Psoas muscle (tissue), 8 donors: Measurements from ENCODE around the gene NPHS1. TPM values are rescaled to one million over a fixed set of nuclear protein-coding genes. Genes with fewer than 3 reads are reported as not detected.

Source experiments
- ATAC-seq, 4 donors: fragments of 200-7000 bp; cut with Tn5 transposase; one replicate each; pipeline ENCODE4 v1.9.1; 2020; ENCODE audit warnings: moderate library complexity in 3 of 4, mild to moderate bottlenecking in 2 of 4
- DNase-seq, 2 donors: peaks; one replicate each; pipeline ENCODE4 v3.0.0-alpha.2; 2020
- H3K27ac ChIP-seq: fragments of 200-600 bp; one replicate; pipeline ENCODE4 v1.8.0; 2022
- H3K27me3 ChIP-seq, 3 donors: fragments of 200-600 bp in 1 of 3; one replicate each; pipeline versions ENCODE4 v1.6.1 to v1.8.0; 2013 to 2022; ENCODE audit warnings: low read length in 2 of 3, mild to moderate bottlenecking in 2 of 3, moderate library complexity in 1 of 3; ENCODE audit not compliant: insufficient read depth in 3 of 3
- H3K36me3 ChIP-seq, 2 donors: fragments of 200-600 bp in 1 of 2; one replicate each; pipeline versions ENCODE4 v1.6.1 to v1.8.0; 2013 to 2022; ENCODE audit warnings: low read depth in 1 of 2, mild to moderate bottlenecking in 1 of 2, moderate library complexity in 1 of 2; ENCODE audit not compliant: insufficient read depth in 1 of 2
- H3K4me1 ChIP-seq: fragments of 200-600 bp; one replicate; pipeline ENCODE4 v1.8.0; 2022
- H3K4me3 ChIP-seq: fragments of 200-600 bp; one replicate; pipeline ENCODE4 v1.8.0; 2022; ENCODE audit warnings: mild to moderate bottlenecking
- H3K9me3 ChIP-seq: fragments of 200-600 bp; one replicate; pipeline ENCODE4 v1.8.0; 2022
- WGBS, 3 donors: extraction: QIAGEN DNeasy Blood & Tissue Kit; methylation state at CpG; one replicate each; pipeline versions ENCODE4 v1.1.6 to v1.1.7; 2013; 5-methylcytosine and 5-hydroxymethylcytosine counted together
- intact Hi-C, 2 donors: fragments of 100-400 bp; cut with DNase I; formaldehyde crosslinking; loops; one replicate each; pipeline versions ENCODE4 v1.11.0 to v1.14.2; 2022
- polyA plus RNA-seq, 3 donors: library from polyadenylated mRNA; stranded (reverse); fragments of 200-250 nt; gene quantifications; one replicate each; pipeline ENCODE4 v1.2.3, GENCODE V29; 2013
- total RNA-seq, 4 donors: library from RNA; stranded (reverse); fragmentation: NEBNext Ultra II Directional in 2 of 4; extraction: Animal tissue kit (Norgen Biotek cat#: 25700) in 2 of 4; gene quantifications; one replicate each; pipeline versions ENCODE4 v1.2.1 to v1.2.4, GENCODE V29; 2021 to 2023
- TF ChIP-seq, protein P1 (sequence below): fragments of 200-600 bp; IDR thresholded peaks from one replicate; pipeline ENCODE4 v1.8.0; 2022; ENCODE audit warnings: antibody characterized with exemption
- donor health status: healthy with polysubstance abuse.
- donor health status: DM: no; HTN: no; CAD: no; lungs with moderate emphysema.
- donor health status: Bipolar disorder and iron deficiency.
- donor health status: healthy.
- donor health status: DM: yes; HTN: yes; CAD: no.
- donor health status: DM: no; HTN: no; CAD: no.
- donor health status: DM: no; HTN: no; CAD: no.
- donor health status: DM: yes; HTN: yes; CAD: no.

Gene NPHS1
- total and polyA plus RNA-seq, 7 donors = not detected

DNA sequence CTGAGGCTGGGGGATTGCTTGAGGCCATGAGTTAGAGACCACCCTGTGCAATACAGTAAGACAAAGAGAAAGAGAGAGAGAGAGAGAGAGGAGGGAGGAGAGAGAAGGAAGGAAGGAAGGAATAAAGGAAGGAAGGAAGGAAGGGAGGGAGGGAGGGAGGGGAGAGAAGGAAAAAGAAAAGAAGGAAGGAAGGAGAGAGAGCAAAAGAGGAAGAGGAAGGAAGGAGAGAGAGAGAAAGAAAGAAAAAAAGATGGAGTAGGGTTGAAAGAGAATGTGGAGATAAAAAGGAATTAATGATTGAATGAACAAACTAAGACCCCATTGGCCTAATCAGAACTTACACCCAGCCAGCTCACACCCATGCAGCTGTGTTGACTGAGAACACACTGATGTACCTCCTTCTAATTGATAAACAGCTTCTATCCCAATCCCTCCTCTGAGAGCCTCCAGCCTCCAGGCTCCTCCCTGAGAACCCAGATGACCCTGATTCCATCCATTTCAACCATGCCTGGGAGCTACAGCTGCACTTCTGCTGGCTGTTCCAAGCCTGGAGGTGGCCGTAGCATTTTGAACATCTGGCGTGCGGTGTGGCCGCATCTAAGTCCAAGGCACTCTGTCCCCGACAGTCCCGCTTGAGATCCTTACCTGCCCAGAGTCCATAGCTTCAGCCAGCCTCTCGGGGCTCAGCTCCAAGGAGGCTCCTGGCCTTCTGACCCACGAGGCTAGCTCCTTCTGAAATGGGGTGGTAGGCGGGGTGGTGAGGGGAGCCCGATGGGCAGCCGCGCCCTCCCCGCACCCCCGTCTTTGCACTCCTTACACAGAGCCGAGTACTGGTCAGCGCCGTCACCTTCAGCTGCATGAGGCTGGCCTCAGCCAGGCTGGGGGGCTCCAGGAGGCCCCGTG lies 40.7 kb downstream of the NPHS1 start:
- DNase-seq (no peak), ATAC-seq (no peak)
- 44 to 56% (median 48%) methylated on average over 18 of the region's 18 CpGs for WGBS, 3 donors
- no peaks in the 10 kb centered on the region for H3K36me3 ChIP-seq
- H3K4me3 ChIP-seq = no peak overlapping the region
- H3K27me3 ChIP-seq = peaks cover 0 to 33% (median 11%) of the 10 kb centered on the region in 3 donors
- no peak overlapping the region for H3K27ac ChIP-seq
- TF ChIP-seq, protein P1, sequence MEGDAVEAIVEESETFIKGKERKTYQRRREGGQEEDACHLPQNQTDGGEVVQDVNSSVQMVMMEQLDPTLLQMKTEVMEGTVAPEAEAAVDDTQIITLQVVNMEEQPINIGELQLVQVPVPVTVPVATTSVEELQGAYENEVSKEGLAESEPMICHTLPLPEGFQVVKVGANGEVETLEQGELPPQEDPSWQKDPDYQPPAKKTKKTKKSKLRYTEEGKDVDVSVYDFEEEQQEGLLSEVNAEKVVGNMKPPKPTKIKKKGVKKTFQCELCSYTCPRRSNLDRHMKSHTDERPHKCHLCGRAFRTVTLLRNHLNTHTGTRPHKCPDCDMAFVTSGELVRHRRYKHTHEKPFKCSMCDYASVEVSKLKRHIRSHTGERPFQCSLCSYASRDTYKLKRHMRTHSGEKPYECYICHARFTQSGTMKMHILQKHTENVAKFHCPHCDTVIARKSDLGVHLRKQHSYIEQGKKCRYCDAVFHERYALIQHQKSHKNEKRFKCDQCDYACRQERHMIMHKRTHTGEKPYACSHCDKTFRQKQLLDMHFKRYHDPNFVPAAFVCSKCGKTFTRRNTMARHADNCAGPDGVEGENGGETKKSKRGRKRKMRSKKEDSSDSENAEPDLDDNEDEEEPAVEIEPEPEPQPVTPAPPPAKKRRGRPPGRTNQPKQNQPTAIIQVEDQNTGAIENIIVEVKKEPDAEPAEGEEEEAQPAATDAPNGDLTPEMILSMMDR = no peak
- intact Hi-C loops = no loop called here
- H3K4me1 ChIP-seq = no peaks in the 10 kb centered on the region
- H3K9me3 ChIP-seq = no peaks in the 10 kb centered on the region

DNA sequence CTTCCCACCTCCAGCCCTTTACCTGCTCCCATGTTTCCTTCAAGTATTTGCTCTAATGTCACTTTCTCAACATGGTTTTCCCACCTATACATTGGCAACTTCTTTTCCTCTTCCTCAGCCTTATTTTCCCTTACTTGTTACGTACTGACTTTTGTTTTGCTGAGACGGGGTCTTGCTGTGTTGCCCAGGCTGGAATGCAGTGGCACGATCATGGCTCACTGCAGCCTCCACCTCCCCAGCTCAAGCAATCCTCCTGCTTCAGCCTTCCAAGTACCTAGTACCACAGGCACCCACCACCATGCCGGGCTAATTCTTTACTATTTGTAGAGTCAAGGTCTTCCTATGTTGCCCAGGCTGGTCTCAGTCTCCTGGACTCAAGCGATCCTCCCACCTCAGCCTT lies 44.7 kb downstream of the NPHS1 start:
- Histone ChIP-seq H3K27ac (no peak overlapping the region), H3K4me3 (no peak overlapping the region), H3K9me3 (no peaks in the 10 kb centered on the region), H3K36me3 (no peaks in the 10 kb centered on the region), H3K4me1 (no peaks in the 10 kb centered on the region), H3K27me3 (peaks cover 0 to 22% (median 8%) of the 10 kb centered on the region in 3 donors)
- TF ChIP-seq, protein P1 = no peak
- intact Hi-C loops = no loop called here
- ATAC-seq = no peak
- no peak for DNase-seq
- WGBS, 3 donors = 83 to 89% (median 86%) methylated on average over 5 of the region's 5 CpGs

DNA sequence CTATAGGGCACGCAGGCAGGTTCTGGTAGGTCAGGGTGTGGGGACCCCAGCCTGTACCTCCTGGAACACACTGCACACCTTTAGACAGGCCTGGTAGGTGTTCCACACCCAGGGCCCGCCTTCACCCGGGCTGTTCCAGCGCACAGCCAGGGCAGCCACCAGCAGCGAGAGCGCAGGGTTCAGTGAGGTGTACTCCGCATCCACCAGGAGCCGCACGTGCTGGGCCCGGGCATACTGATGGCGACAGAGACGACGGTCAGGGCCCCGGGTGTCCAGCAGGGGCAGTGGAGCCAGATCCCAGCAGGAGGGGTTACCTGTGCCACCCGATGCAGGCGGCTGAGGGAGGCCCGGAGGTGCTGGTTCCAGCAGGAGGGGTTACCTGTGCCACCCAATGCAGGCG lies 45.7 kb downstream of the NPHS1 start:
- ATAC-seq = no peak
- WGBS, 3 donors = 80 to 85% (median 82%) methylated on average over 18 of the region's 18 CpGs
- Histone ChIP-seq H3K4me3 (no peak overlapping the region), H3K27me3 (peaks cover 0 to 16% (median 3%) of the 10 kb centered on the region in 3 donors), H3K36me3 (no peaks in the 10 kb centered on the region), H3K27ac (no peak overlapping the region), H3K9me3 (no peaks in the 10 kb centered on the region), H3K4me1 (no peaks in the 10 kb centered on the region)
- intact Hi-C loops = no loop called here
- TF ChIP-seq, protein P1 = no peak
- DNase-seq = no peak

DNA sequence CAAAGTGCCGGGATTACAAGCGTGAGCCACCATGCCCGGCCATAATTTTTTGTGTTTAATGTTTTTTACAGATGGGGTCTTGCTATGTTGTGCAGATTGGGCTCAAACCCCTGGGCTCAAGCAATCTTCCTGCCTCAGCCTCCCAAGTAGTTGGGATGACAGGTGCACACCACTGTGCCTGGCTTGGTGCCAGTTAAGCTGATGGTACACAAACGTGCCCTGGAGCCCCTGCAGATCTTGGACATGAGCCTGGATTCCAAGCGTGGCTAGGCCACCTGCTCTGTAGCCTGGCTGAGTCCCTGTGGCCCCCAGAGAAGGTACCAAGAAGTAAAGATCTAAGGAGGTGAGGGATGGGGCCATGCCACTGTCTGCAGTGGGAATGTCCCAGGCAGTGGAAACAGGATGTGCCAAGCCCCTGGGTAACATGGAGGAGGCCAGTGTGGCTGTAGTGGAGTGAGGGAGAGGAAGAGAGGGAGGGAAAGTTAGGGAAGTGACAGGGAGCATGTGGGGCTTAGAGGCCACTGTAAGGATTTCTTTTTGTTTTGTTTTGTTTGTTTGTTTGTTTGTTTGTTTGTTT lies 46.7 kb downstream of the NPHS1 start:
- intact Hi-C loops = no loop called here
- Histone ChIP-seq H3K27me3 (peaks cover 0 to 8% (median 3%) of the 10 kb centered on the region in 3 donors), H3K4me3 (no peak overlapping the region), H3K9me3 (no peaks in the 10 kb centered on the region), H3K27ac (no peak overlapping the region), H3K36me3 (no peaks in the 10 kb centered on the region), H3K4me1 (no peaks in the 10 kb centered on the region)
- WGBS, 3 donors = 28 to 38% (median 34%) methylated on average over 5 of the region's 5 CpGs
- no peak for DNase-seq
- TF ChIP-seq, protein P1 = no peak
- no peak for ATAC-seq
